ENCODE measurements around the gene PDZRN4. TPM values are rescaled to one million over a fixed set of nuclear protein-coding genes. Genes with fewer than 3 reads are reported as not detected.
"Not testable (repeated sequence)": the region's sequence is repeated elsewhere in the genome, so short reads cannot be mapped to it uniquely, and the experiment has no call there.

The PDZRN4 gene
- total RNA-seq, 2 donors from 2014 or later, result 0.89 to 1.6 TPM

DNA sequence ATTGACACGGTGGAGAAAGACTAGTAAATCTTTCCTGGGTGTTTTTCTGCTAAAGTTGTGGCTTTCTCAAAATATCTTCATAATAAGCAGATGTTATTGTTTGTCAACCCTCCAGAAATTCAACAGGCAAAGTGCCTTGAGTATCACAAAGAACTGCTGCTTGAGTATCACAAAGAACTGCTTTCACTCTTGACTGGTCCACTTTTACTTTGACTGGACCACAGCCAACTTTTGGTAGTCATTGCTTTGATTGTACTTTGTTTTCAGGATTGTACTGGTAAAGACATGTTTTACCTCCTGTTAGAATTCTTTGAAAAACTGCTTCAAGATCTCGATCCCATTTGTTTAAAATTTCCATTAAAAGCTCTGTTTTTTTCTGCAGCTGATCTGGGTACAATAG is 62.6 kb downstream of the PDZRN4 start:
- H3K27me3 ChIP-seq, result no peaks in the 10 kb centered on the region
- TF ChIP-seq, protein P1, sequence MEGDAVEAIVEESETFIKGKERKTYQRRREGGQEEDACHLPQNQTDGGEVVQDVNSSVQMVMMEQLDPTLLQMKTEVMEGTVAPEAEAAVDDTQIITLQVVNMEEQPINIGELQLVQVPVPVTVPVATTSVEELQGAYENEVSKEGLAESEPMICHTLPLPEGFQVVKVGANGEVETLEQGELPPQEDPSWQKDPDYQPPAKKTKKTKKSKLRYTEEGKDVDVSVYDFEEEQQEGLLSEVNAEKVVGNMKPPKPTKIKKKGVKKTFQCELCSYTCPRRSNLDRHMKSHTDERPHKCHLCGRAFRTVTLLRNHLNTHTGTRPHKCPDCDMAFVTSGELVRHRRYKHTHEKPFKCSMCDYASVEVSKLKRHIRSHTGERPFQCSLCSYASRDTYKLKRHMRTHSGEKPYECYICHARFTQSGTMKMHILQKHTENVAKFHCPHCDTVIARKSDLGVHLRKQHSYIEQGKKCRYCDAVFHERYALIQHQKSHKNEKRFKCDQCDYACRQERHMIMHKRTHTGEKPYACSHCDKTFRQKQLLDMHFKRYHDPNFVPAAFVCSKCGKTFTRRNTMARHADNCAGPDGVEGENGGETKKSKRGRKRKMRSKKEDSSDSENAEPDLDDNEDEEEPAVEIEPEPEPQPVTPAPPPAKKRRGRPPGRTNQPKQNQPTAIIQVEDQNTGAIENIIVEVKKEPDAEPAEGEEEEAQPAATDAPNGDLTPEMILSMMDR (IDR thresholded peaks at IDR 0.05), result no peak

DNA sequence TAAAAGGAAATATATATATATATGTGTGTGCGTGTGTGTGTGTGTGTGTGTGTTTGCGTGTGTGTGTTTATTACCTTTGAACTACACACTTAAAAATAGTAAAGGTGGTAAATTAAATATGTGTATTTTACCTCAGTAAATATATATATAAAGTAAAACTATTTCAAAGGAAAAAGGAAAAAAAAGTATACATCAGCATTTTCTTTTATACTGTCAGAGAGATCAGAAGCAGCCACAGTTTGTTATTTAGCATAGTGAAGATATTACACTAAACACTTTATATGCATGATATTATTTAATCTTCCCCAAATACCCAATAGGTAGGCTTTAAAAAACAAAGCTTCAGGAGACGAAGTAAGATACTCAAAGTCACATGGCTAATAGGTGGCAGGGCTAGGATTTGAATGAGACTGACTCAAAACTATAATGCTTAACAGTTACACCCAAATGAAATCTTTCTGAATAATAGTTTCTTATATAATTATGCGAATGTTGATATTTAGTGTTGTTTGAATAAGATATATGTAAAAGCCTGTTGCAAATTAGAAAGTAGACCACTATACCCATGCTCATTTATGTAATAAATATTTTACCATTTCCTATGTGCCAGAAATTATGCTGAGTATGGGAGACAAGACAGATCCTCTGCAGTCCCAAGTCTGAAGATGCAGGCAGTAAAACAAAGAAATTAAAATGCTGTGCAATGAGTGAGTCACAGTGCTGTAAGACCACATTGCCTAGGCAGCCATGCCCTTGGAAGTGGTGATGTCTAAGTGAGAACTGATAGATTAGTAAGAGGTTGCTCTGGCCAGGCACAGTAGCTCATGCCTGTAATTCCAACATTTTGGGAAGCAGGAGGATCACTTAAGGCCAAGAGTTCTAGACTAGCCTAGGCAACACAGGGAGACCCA is 66.1 kb downstream of the PDZRN4 start:
- H3K4me3 ChIP-seq, result no peak overlapping the region
- no peaks in the 10 kb centered on the region for H3K9me3 ChIP-seq
- no peaks in the 10 kb centered on the region for H3K36me3 ChIP-seq
- no peak overlapping the region for H3K27ac ChIP-seq
- no peaks in the 10 kb centered on the region for H3K27me3 ChIP-seq
- no peaks in the 10 kb centered on the region for H3K4me1 ChIP-seq
- DNase-seq (ENCODE audit: low spot score), result no peak
- TF ChIP-seq, protein P1 (IDR thresholded peaks at IDR 0.05), result no peak

More for the DNA sequence above, 62.6 kb downstream of the PDZRN4 start:
- H3K36me3 ChIP-seq, result no peaks in the 10 kb centered on the region
- no peaks in the 10 kb centered on the region for H3K9me3 ChIP-seq
- no peaks in the 10 kb centered on the region for H3K4me1 ChIP-seq
- no peak overlapping the region for H3K4me3 ChIP-seq
- no peak overlapping the region for H3K27ac ChIP-seq
- DNase-seq (ENCODE audit: low spot score), result no peak

DNA sequence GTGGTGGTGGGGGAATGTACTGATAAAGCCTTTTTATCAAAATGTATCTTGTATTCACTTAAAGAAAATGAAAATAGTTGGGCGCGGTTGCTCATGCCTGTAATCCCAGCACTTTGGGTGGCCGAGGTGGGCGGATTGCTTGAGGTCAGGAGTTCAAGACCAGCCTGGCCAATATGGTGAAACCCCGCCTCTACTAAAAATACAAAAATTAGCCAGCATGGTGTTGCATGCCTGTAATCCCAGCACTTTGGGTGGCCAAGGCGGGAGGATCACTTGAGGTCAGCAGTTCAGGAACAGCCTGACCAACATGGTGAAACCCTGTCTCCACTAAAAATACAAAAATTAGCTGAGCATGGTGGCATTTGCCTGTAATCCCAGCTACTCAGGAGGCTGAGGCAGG is 75.1 kb downstream of the PDZRN4 start:
- DNase-seq (ENCODE audit: low spot score); H3K27me3 ChIP-seq; H3K36me3 ChIP-seq; H3K4me3 ChIP-seq; H3K4me1 ChIP-seq; H3K9me3 ChIP-seq; H3K27ac ChIP-seq: not testable (repeated sequence)

DNA sequence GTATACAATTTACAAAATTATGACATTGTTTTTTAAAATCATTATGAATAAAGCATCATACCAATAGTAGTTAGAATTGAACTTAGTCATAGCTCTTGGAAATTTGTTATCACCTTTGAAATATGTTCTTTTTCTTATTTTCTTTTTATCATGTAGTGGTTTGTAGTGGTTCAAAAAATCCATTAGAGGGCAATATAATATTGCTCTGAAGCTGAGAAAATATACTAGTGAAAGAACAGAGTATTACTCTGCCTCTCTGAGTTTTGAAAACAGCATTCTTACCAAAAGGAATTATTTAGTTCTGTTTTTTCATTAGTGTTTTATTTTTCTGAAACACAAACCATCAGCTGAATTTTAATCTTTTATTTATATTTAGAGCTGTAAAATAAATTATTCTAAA is 76.2 kb downstream of the PDZRN4 start:
- no peaks in the 10 kb centered on the region for H3K9me3 ChIP-seq
- no peak overlapping the region for H3K27ac ChIP-seq
- TF ChIP-seq, protein P1 (IDR thresholded peaks at IDR 0.05), result peak in 1 of 2 donors; percentile 53
- no peaks in the 10 kb centered on the region for H3K27me3 ChIP-seq
- H3K36me3 ChIP-seq, result no peaks in the 10 kb centered on the region
- H3K4me3 ChIP-seq, result no peak overlapping the region
- no peaks in the 10 kb centered on the region for H3K4me1 ChIP-seq
- DNase-seq (ENCODE audit: low spot score), result no peak

DNA sequence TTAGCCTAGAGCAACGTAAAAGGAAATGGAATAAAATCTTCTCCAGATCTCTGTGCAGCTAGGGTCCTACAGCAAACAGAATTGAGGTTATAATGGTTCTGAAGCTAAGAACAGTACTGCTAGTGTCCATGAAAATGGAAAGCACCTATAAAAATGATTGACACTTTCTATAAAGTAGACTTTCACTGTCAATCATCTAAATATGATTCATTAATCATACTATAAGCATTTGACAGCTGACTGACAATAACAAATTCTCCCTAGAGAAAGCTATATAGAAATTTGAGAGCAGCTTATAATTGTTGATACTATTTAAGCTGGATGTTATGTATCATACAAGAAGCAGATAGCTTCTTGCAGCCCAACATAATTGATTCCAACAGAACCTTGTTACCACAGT is 80.9 kb downstream of the PDZRN4 start:
- DNase-seq (ENCODE audit: low spot score), result no peak
- TF ChIP-seq, protein P1 (IDR thresholded peaks at IDR 0.05), result no peak
- Histone ChIP-seq H3K36me3 (no peaks in the 10 kb centered on the region), H3K27me3 (no peaks in the 10 kb centered on the region), H3K27ac (no peak overlapping the region), H3K9me3 (no peaks in the 10 kb centered on the region), H3K4me1 (no peaks in the 10 kb centered on the region), H3K4me3 (no peak overlapping the region)

DNA sequence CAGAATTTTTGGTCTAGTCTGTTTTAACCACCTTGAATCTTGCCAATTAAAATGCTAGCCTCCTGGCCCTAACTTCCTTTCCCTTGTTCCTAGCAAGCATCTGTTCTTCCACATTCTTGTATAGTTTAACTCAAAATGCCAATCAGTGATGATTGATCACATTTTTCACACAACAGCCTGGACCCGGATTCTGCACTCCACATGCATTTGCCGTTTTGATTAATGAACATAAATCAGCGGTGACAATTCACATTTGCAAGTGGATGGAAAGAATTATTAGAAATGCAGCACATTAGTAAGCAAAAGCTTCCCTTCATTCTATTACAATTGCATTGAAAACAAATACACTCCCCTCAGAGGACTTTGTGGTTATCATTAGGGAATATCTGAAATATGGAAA is 83.4 kb downstream of the PDZRN4 start:
- Histone ChIP-seq H3K27me3 (no peaks in the 10 kb centered on the region), H3K27ac (no peak overlapping the region), H3K9me3 (no peaks in the 10 kb centered on the region), H3K36me3 (no peaks in the 10 kb centered on the region), H3K4me1 (no peaks in the 10 kb centered on the region), H3K4me3 (no peak overlapping the region)
- DNase-seq (ENCODE audit: low spot score), result no peak
- TF ChIP-seq, protein P1 (IDR thresholded peaks at IDR 0.05), result no peak
